Kidney capillary endothelial cell (primary cell): ENCODE measurements around the gene ZDHHC17.
"Not testable (repeated sequence)": the region's sequence is repeated elsewhere in the genome, so short reads cannot be mapped to it uniquely, and the experiment has no call there.

Experiments
- DNase-seq: peaks from one replicate; pipeline ENCODE4 v3.0.0-alpha.2; 2018; ENCODE audit warnings: low spot score

Gene ZDHHC17

DNA sequence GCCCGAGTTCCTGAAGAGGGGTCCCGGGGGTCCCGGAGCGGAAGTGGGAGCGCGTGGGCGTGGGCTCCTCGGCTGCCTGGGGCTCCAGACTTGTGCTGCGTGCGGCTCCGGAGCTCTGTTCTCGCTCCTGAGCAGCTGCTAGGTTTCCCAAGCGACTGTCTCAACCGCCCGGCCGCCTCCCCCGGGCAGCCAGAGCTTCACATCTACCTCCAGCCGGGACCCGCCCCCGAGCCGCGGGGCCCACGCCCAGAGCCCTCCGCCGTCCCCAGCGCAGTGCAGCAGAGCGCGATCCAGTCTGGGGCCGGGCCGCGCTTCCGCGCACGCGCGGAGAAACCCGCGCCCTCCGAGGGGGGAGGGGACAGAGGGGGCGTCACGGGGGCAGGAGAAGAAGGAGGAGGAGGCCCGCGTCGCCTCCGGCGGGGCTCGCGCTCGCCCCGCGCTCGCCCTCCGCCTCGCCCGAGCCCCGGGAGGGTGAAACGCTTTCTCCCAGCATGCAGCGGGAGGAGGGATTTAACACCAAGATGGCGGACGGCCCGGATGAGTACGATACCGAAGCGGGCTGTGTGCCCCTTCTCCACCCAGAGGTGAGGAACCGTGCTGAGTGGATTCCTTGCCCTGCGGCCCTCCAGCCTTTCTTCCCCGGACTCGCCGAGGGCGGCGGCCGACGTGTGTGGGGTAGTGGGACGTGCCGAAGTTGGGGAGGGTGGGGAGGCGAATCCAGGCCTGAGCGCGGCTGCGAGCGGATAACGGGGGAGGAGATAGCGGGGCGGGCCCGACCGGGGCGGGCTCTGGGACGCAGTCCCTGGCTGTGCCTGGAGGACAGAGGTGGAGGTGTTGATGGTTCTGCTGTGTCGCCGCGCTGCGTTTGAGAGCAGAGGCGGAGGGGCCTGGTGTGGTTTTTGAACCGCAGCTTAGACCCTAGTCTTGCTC, at the start of gene ZDHHC17:
Gene ZDHHC17, plus strand, starts transcription at position 370 of the 930 bp plus-strand sequence. Its CDS starts 122 bp downstream, at position 492.
- DNase-seq = peak; percentile 83

GRCh38 chr12:76714415-76714814, 49.5 kb upstream of the ZDHHC17 start:
- DNase-seq = no peak

- no peak for DNase-seq
These were observed 49.1 kb upstream of the ZDHHC17 start for GRCh38 chr12:76714861-76715260.

GRCh38 chr12:76715332-76715731, 48.6 kb upstream of the ZDHHC17 start:
- DNase-seq = no peak

DNA sequence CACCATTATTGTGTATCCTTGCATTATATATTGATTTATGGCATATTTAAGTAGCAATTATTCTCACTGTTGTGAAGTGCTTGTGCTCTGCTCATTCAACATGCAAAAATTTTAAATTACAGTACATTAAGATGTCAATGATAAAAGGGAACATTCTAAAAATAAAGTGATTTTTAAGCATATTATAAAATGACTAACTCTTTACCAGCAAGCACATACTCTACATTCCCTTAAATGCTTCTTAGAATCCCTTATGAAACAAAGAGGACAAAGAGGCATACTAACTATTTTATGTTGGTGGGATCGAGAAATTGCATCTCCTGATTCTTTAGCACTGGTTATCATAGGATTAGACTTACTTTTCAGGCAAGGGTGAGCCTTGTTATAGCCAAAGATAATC, 46.6 kb upstream of the ZDHHC17 start:
- no peak for DNase-seq

GRCh38 chr12:76719171-76720041, 44.5 kb upstream of the ZDHHC17 start:
- no peak for DNase-seq

DNA sequence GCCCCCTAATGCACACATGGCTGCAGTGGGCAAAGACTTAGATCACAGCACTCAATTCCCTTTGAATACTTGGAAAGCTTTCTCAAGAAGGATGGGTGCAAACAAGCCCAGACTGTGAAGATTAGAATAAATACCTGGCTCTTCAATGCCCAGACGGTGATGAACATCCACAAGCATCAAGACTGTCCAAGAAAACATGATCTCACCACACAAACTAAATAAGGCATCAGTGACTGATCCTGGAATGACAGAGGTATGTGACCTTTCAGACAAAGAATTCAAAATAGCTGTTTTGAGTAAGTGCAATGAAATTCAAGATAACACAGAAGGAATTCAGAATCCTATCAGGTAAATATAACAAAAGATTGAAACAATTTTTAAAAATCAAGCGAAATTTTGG, 43.8 kb upstream of the ZDHHC17 start:
- DNase-seq = peak; percentile 52

DNA sequence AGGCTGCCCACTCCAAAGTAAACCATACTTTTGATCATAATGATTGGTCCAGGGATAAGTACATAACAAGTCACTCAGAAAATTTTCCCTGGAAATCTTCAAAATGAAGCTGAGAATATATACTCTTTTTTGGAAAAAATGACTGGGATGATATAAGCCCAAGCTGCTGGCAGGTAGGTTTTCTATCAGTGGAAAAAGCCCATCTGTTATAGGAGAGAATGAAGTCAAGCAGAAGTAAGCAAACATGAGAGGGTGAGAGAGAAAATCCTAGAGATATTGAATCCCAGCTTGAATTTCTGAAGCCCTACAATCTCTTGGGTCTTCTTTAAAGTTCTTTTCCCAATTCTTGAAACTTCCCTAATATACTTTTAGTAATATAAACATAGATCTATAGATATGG, 37.3 kb upstream of the ZDHHC17 start:
- no peak for DNase-seq

- not testable (repeated sequence) for DNase-seq
These were observed 31.7 kb upstream of the ZDHHC17 start for GRCh38 chr12:76732188-76732587.

GRCh38 chr12:76737689-76738088, 26.2 kb upstream of the ZDHHC17 start:
- DNase-seq = not testable (repeated sequence)

DNA sequence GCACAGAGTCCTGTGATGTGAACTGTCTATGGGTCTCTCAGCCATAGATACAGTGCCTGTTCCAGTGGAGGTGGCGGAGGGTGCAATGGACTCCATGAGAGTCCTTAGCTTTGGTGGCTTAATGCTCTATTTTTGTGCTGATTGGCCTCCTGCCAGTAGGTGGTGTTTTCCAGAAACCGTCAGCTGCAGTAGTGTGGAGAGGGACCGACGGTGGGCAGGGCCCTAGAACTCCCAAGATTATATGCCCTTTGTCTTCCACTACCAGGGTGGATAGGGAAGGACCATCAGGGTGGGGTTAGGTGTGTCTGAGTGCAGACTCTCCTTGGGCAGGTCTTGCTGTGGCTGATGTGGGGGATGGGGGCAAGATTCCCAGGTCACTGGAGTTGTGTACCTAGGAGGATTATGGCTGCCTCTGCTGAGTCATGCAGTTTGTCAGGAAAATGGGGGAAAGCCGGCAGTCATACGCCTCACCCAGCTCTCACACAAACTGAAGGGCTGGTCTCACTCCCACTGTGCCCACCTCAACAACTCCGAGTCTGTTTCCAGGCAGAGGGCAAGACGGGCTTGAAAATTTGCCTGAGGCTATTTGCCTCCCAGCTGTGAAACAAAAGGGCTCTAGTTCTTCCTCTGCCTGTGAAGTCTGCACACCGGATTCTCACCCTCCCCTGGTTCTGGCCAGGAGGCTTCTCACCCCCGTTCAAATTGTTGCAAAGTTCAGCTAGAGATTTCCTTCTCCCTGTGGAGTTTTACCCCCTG, 24.9 kb upstream of the ZDHHC17 start:
- no peak for DNase-seq

DNA sequence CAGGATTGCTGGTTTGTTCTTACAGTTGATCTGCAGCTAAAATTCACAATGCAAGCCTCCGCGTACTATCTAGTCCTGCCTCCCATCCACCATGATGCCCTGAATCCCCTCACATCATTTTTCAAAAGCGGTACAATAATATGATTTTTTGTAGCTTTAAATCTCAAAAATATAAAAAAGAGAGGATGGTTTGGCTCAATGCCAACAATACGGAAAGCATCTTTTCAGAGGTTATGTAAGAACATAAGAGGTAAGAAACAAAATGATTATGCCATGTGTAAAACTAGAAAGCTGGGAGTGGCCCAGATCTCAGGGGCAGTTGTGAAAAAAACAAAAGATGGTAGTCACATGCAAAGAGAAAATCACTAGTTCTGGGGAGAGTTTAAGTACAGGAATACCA, 24.0 kb upstream of the ZDHHC17 start:
- DNase-seq = no peak

DNA sequence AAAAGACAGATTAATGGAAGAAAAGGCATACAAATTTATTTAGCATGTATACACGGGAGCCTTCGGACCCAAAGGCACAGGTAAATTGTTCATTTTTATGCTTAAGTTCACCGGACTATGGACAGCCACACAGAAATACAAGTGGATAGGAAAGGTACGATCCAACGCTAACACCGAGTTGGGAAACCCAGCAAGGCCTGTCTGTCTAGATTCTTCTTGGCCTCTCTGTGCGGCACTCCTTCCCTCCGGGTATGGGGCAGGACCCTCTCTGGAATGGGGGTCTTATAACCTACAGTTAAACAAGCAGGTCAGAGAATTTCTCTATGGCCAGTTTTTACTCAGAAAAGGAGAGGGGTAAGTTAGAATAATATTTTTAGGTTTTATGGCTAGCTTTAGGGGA, 23.4 kb upstream of the ZDHHC17 start:
- DNase-seq = no peak

DNA sequence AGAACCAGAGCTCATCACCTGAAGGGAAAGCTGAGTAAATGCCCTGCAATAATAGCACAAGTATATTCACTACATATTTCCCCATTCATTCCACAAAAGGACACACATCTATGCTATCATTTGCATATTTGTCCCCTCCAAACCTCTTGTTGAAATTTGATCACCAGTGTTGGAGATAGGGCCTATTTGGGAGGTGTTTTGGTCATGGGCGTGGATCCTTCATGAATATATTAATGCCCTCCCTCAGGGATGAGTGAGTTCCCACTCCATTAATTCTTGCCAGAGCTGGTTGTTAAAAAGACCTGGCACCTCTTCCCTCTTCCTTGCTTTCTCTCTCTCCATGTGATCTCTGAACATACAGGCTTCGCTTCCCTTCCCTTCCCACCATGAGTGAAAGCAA, 18.6 kb upstream of the ZDHHC17 start:
- DNase-seq = no peak

DNA sequence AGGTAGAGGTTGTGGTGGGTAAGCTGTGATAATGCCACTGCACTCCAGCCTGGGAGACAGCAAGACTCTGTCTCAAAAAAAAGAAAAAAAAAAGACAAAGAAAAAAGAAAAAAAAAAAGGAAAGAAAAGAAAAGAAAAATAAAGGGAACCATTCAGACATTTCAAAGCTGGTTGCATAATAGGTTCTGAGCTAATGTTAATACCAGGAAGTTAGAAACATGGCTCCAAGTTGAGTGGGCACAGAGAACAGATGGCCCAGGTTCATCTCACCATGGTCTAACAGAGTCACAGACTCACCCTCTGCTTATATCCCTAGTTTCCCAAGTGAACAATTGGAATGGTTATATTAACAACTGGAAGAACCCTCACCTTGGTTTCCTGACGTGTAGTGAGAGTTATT, 17.4 kb upstream of the ZDHHC17 start:
- no peak for DNase-seq

GRCh38 chr12:76747245-76747644, 16.7 kb upstream of the ZDHHC17 start:
- no peak for DNase-seq

DNA sequence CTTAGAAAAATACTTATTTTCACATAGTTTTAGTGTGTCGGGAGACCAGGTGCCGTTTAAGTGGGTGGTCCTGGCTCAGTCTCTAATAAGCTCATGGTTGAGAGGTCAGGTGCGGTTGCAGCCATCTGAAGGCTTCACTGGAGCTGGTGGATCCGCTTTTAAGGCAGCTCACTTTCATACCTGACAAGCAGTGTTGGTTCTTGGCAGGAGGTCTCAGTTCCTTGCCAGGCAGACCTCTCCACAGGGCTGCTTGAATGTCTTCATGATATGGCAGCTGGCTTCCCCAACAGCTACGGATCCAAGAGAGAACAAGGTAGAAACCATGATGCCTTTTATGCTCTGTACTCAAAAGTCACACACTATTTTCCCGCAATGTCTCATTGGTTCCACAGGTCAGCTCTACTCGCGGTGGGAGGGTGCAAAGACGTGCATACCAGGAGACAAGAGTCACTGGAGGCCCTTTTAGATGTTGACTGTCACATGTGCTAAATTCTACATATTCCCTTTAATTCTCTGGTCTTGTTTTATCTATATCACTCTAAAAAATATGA, 8.0 kb upstream of the ZDHHC17 start:
- no peak for DNase-seq

GRCh38 chr12:76757694-76758093, 6.2 kb upstream of the ZDHHC17 start:
- DNase-seq = no peak

- no peak for DNase-seq
These were observed 1.3 kb upstream of the ZDHHC17 start for GRCh38 chr12:76762601-76762980.

DNA sequence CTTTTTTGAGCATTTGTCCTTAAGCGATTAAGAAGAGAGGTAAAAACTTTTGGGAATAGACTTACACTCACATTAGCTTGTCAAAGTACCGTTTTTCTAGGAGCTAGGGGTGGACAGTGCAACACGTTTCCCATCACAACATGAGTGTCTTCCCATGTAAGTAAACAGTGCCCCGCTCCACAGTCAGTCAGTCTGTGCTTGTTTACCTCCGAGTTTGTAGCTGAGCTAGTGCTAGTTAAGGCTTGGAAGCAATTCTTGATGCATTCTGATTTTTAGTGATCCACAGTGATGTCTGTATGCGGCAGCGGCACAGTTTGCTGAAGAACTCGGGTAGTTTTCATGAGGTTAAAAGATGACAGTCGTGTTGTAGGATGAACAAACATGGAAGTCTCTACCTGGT, 941 bp downstream of the ZDHHC17 start:
- no peak for DNase-seq

DNA sequence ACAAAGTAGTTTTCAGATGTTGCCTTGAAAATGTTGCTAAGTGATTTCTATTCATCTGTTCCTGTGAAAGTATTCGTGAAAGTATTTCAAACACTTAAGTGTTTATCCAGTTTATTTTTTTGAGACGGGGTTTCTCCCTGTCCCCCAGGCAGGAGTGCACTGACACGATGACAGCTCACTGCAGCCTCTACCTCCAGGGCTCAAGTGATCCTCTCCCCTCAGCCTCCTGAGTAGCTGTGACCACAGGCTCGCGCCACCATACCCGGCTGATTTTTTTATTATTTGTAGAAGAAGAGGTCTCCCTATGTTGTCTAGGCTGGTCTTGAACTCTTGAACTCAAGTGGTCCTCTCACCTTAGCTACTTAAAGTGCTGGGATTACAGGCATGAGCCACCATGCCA, 1.7 kb downstream of the ZDHHC17 start:
- no peak for DNase-seq

DNA sequence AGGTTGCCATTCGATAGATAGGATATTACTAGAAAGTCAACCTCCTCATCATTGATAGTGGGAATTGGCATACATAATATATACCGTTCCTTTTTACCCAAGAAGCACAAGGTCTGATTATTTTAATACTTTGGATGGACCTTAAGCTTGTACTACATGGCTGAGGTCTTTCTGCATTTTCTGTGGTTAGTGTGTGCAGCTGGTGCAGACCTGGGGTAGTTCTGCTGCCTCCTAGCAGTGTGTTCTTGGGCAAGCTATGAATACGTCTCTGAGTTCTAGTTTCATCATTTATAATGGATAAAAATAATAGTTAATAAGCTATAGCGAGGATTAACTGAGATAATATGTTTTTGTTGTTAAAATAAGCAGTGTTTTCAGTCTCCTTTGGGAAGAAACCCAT, 2.2 kb downstream of the ZDHHC17 start:
- no peak for DNase-seq
